Right atrium auricular region (tissue), 2 donors: ENCODE data around the gene SYNPO. TPM values are rescaled to one million over a fixed set of nuclear protein-coding genes. Genes with fewer than 3 reads are reported as not detected.

Experiments used
- DNase-seq: peaks from one replicate; pipeline ENCODE4 v3.0.0-alpha.2; 2019; ENCODE audit warnings: low spot score
- H3K27ac ChIP-seq, 2 donors: fragments of 200-600 bp; sonication (generic); 1 replicate in 1 of 2; 2 replicates in 1 of 2; pipeline ENCODE4 v1.5.1; 2016 to 2019
- H3K27me3 ChIP-seq, 2 donors: fragments of 200-600 bp; sonication (generic); one replicate each; pipeline versions ENCODE4 v1.5.1 to v1.6.0; 2017 to 2019
- H3K36me3 ChIP-seq: fragments of 200-600 bp; sonication (generic); one replicate; pipeline ENCODE4 v1.5.1; 2016
- H3K4me1 ChIP-seq, 2 donors: fragments of 200-600 bp; sonication (generic); one replicate each; pipeline versions ENCODE4 v1.5.1 to v1.6.0; 2017 to 2019
- H3K4me3 ChIP-seq, 2 donors: fragments of 200-600 bp; sonication (generic); 1 replicate in 1 of 2; 2 replicates in 1 of 2; pipeline ENCODE4 v1.5.1; 2017 to 2019; ENCODE audit warnings: mild to moderate bottlenecking in 1 of 2, moderate library complexity in 1 of 2
- H3K9me3 ChIP-seq, 2 donors: fragments of 200-600 bp; sonication (generic); one replicate each; pipeline ENCODE4 v1.5.1; 2019
- total RNA-seq, 2 donors: library from RNA; depleted of rRNA; stranded (reverse); fragments of >200 nt; gene quantifications; one replicate each; pipeline ENCODE4 v1.1.0, GENCODE V29; 2016
- TF ChIP-seq, protein P1 (sequence below), 2 donors: fragments of 200-600 bp; sonication (generic); IDR thresholded peaks; one replicate each; pipeline ENCODE4 v1.5.1; 2019; ENCODE audit warnings: antibody characterized with exemption in 2 of 2

SYNPO gene
- total RNA-seq, 2 donors from 2014 or later, result 369 to 413 TPM

DNA sequence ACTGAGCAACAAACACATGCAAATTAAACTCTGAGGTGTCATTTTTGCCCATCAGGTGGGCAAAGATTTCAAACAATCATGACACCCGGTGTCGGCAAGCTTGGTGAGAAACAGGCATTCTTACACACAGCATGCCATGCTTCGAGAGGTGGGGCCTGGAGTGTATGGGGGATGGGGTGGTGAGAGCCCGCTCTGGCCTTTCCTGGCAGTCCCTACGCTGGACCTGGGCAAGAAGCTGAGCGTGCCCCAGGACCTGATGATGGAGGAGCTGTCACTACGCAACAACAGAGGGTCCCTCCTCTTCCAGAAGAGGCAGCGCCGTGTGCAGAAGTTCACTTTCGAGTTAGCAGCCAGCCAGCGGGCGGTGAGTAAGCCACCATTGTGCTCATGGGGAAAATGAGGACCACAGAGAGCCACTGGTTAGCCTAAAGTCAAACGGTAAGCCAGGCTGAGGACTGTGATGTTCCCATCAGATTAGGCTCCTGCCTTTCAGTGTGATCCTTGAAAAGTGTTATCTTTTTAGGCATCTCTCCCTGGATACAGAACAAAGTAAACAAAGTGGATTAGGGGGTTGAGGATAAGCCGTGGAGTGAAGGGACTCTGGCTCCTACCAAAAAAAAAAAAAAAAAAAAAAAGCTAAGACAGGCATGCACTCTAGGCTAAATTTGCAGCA lies 30.0 kb downstream of the SYNPO start:
- H3K4me1 ChIP-seq, result peaks cover 0 to 37% of the 10 kb centered on the region in 2 donors
- no peaks in the 10 kb centered on the region for H3K27me3 ChIP-seq
- DNase-seq, result peak; percentile 50
- TF ChIP-seq, protein P1, sequence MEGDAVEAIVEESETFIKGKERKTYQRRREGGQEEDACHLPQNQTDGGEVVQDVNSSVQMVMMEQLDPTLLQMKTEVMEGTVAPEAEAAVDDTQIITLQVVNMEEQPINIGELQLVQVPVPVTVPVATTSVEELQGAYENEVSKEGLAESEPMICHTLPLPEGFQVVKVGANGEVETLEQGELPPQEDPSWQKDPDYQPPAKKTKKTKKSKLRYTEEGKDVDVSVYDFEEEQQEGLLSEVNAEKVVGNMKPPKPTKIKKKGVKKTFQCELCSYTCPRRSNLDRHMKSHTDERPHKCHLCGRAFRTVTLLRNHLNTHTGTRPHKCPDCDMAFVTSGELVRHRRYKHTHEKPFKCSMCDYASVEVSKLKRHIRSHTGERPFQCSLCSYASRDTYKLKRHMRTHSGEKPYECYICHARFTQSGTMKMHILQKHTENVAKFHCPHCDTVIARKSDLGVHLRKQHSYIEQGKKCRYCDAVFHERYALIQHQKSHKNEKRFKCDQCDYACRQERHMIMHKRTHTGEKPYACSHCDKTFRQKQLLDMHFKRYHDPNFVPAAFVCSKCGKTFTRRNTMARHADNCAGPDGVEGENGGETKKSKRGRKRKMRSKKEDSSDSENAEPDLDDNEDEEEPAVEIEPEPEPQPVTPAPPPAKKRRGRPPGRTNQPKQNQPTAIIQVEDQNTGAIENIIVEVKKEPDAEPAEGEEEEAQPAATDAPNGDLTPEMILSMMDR (IDR thresholded peaks at IDR 0.05), result no peak
- no peaks in the 10 kb centered on the region for H3K9me3 ChIP-seq
- H3K27ac ChIP-seq, result no peak overlapping the region
- no peak overlapping the region for H3K4me3 ChIP-seq
- H3K36me3 ChIP-seq, result no peaks in the 10 kb centered on the region

DNA sequence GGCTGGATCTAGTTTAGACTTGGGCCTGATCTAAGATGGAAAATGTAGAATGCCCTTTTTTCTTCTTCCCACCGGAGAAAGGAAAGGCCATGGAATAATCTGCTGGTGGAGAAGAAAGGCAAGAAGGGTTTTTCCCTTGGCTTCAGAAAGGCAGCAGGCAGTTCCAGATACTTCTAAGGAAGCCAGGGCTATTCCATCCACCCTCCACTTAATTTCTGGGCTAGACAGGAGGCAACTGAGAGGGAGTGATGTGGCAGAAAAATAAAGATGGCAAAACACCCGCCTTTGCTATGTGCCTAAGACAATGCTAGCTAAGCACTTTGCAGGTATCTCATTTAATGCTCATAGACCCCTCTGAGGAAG lies 30.5 kb downstream of the SYNPO start:
- Histone ChIP-seq H3K27me3 (no peaks in the 10 kb centered on the region), H3K27ac (no peak overlapping the region)
- TF ChIP-seq, protein P1 (IDR thresholded peaks at IDR 0.05), result no peak

DNA sequence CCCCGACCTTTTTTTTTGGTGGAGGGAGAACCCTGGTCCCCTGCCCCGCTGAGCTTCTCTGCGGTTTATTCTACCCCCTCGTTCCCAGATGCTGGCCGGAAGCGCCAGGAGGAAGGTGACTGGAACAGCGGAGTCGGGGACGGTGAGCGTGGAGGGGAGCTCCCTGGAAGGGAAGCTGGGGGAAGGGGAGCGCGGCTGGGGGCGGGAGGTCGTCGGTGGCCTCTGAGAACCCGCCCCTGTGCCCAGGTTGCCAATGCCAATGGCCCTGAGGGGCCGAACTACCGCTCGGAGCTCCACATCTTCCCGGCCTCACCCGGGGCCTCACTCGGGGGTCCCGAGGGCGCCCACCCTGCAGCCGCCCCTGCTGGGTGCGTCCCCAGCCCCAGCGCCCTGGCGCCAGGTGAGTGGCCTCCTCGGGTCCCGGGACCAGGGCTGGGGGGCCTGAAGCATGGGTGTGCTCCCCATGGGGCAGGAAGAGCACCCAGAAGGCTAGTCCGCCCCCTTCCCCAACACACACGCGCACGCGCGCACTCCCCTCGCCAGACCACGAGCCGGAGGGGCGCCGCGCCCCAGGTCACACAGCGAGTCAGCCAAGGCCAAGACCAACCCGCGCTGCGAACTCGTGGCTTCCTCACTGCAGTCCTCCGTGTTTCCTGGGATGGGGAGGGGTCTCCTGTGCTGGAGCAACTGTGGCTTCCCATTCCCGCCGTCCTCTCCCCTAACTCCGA lies 31.2 kb downstream of the SYNPO start:
- H3K36me3 ChIP-seq, result no peaks in the 10 kb centered on the region
- H3K4me1 ChIP-seq, result peaks cover 0 to 37% of the 10 kb centered on the region in 2 donors
- TF ChIP-seq, protein P1 (IDR thresholded peaks at IDR 0.05), result no peak
- no peak for DNase-seq
- no peaks in the 10 kb centered on the region for H3K9me3 ChIP-seq
- no peaks in the 10 kb centered on the region for H3K27me3 ChIP-seq
- H3K27ac ChIP-seq, result peak overlapping the region; percentile 60 to 77
- H3K4me3 ChIP-seq, result peak overlapping the region; percentile 41 to 62

More for the DNA sequence above, 30.5 kb downstream of the SYNPO start:
- Histone ChIP-seq H3K4me3 (no peak overlapping the region), H3K36me3 (no peaks in the 10 kb centered on the region), H3K4me1 (peaks cover 0 to 37% of the 10 kb centered on the region in 2 donors), H3K9me3 (no peaks in the 10 kb centered on the region)
- peak; percentile 46 for DNase-seq

DNA sequence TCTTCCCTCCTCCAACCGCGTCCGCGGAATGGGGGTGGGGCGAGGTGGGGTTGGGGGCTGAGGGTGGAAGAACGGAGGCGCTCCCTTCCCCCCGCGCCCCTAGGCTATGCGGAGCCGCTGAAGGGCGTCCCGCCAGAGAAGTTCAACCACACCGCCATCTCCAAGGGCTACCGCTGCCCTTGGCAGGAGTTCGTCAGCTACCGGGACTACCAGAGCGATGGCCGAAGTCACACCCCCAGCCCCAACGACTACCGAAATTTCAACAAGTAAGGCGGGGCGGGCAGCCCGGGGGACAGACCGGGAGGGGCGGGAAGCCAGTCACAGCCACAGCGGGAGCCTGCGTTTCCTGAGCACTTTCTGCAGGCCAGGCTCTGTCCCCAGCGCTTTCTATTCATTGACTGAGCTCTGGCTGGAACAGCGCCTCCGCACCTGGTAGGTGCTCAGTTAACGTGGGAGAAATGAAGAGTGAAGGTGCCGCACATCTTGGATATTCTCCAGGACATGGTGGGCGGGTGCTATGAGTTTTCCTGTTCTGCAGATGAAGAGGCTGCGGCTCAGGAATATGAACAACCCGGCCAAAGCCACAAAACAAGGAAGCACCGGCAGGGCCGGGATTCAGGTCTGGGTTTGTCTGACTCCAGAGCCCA lies 31.9 kb downstream of the SYNPO start:
- no peaks in the 10 kb centered on the region for H3K9me3 ChIP-seq
- peak; percentile 74 for DNase-seq
- no peaks in the 10 kb centered on the region for H3K36me3 ChIP-seq
- peak overlapping the region; percentile 60 to 77 for H3K27ac ChIP-seq
- H3K4me1 ChIP-seq, result peaks cover 0 to 37% of the 10 kb centered on the region in 2 donors
- TF ChIP-seq, protein P1 (IDR thresholded peaks at IDR 0.05), result no peak
- H3K27me3 ChIP-seq, result no peaks in the 10 kb centered on the region
- peak overlapping the region; percentile 41 to 62 for H3K4me3 ChIP-seq

DNA sequence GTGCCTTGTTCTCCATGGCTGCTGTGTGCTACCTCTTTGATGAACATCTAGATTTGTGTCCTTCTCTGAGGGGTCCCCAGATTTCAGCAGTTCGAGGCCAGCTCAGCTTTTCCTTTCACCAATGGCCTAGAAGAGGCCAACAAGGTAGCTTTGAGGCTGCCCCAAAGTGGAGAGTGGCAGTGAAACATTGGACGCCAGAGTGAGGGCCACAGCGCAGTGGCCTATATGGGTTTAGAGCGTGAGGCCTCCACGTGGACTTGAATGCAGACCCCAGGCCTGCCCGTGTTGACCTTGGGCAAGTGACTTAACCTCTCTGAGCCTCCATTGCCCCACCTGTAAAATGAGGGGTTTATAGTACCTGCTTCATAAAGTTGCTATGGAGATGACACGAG lies 32.4 kb downstream of the SYNPO start:
- Histone ChIP-seq H3K27ac (peak overlapping the region; percentile 74 to 77), H3K36me3 (no peaks in the 10 kb centered on the region), H3K27me3 (no peaks in the 10 kb centered on the region), H3K4me1 (peaks cover 0 to 37% of the 10 kb centered on the region in 2 donors), H3K4me3 (peak overlapping the region; percentile 41 to 62), H3K9me3 (no peaks in the 10 kb centered on the region)
- TF ChIP-seq, protein P1 (IDR thresholded peaks at IDR 0.05), result no peak
- DNase-seq, result peak; percentile 5
